Loucy (cell line): ENCODE results near the gene FLVCR2.

Source experiments
- H2AFZ ChIP-seq: fragments of 200-600 bp; sonication (generic); 2 replicates; pipeline ENCODE4 v1.6.0; 2016; ENCODE audit warnings: antibody characterized with exemption, mild to moderate bottlenecking, low read length, moderate library complexity
- H3F3A ChIP-seq: fragments of 200-600 bp; 2 replicates; pipeline ENCODE4 v1.6.0; 2016; ENCODE audit warnings: antibody characterized with exemption, low read depth, mild to moderate bottlenecking
- H3K27me3 ChIP-seq: fragments of 200-600 bp; sonication (generic); 2 replicates; pipeline ENCODE4 v1.6.1; 2014; ENCODE audit warnings: low read length, mild to moderate bottlenecking; ENCODE audit not compliant: insufficient read depth, poor library complexity, severe bottlenecking
- H3K36me3 ChIP-seq: fragments of 200-600 bp; sonication (generic); 2 replicates; pipeline ENCODE4 v1.6.1; 2016; ENCODE audit warnings: low read length; ENCODE audit not compliant: insufficient read depth
- H3K4me1 ChIP-seq: fragments of 200-600 bp; sonication (generic); 2 replicates; pipeline ENCODE4 v1.5.1; 2014; ENCODE audit warnings: low read length, mild to moderate bottlenecking; ENCODE audit not compliant: insufficient read depth, poor library complexity, severe bottlenecking
- H3K4me2 ChIP-seq: fragments of 200-600 bp; sonication (generic); 2 replicates; pipeline ENCODE4 v1.6.0; 2014; ENCODE audit warnings: antibody characterized with exemption, low read length, low read depth, mild to moderate bottlenecking; ENCODE audit not compliant: poor library complexity, severe bottlenecking
- H3K4me3 ChIP-seq: fragments of 200-600 bp; sonication (generic); 2 replicates; pipeline ENCODE4 v1.5.1; 2014; ENCODE audit warnings: low read length, mild to moderate bottlenecking, mixed read lengths; ENCODE audit not compliant: poor library complexity, severe bottlenecking
- H3K79me2 ChIP-seq: fragments of 200-600 bp; sonication (generic); 2 replicates; pipeline ENCODE4 v1.6.1; 2014; ENCODE audit warnings: low read length; ENCODE audit not compliant: insufficient read depth
- H3K9ac ChIP-seq: fragments of 200-600 bp; sonication (generic); 2 replicates; pipeline ENCODE4 v1.6.0; 2014; ENCODE audit warnings: mild to moderate bottlenecking, low read depth, low read length, moderate library complexity; ENCODE audit not compliant: poor library complexity, severe bottlenecking
- H3K9me2 ChIP-seq: fragments of 200-600 bp; sonication (generic); replicated peaks from 2 replicates; pipeline ENCODE4 v1.6.1; 2016; ENCODE audit warnings: low read depth, low read length, mixed read lengths
- H3K9me3 ChIP-seq: fragments of 200-600 bp; sonication (generic); 2 replicates; pipeline ENCODE4 v1.6.1; 2014; ENCODE audit warnings: mild to moderate bottlenecking, antibody characterized with exemption, low read length, low read depth; ENCODE audit not compliant: insufficient read depth
- H4K20me1 ChIP-seq: fragments of 200-600 bp; sonication (generic); 2 replicates; pipeline ENCODE4 v1.6.0; 2014; ENCODE audit warnings: antibody characterized with exemption, low read length, mild to moderate bottlenecking; ENCODE audit not compliant: insufficient read depth, poor library complexity, severe bottlenecking
- CTCF ChIP-seq: fragments of 200-600 bp; sonication (generic); conservative IDR thresholded peaks from 2 replicates; pipeline ENCODE4 v1.5.1; 2014; ENCODE audit warnings: mild to moderate bottlenecking, antibody characterized with exemption, low read length
- EZH2phosphoT487 ChIP-seq: fragments of 200-600 bp; IDR thresholded peaks from 2 replicates; pipeline ENCODE4 v1.6.1; 2018; ENCODE audit warnings: antibody characterized with exemption, mild to moderate bottlenecking, moderate library complexity, borderline replicate concordance

FLVCR2 gene

GRCh38 chr14:75646762-75647161, 68.3 kb downstream of the FLVCR2 start:
- no peaks in the 10 kb centered on the region for H3K9me3 ChIP-seq
- H3K4me2 ChIP-seq, result no peak overlapping the region
- no peak for TF ChIP-seq EZH2phosphoT487
- no peaks in the 10 kb centered on the region for H3K79me2 ChIP-seq
- H3K4me3 ChIP-seq, result no peak overlapping the region
- no peaks in the 10 kb centered on the region for H4K20me1 ChIP-seq
- no peaks in the 10 kb centered on the region for H3K4me1 ChIP-seq
- no peak overlapping the region for H2AFZ ChIP-seq
- H3K36me3 ChIP-seq, result peaks cover 32% of the 10 kb centered on the region; the same call in 1 of the 2 replicates
- H3F3A ChIP-seq, result no peaks in the 10 kb centered on the region
- no peaks in the 10 kb centered on the region for H3K27me3 ChIP-seq
- H3K9me2 ChIP-seq, result no peaks in the 10 kb centered on the region
- no peak overlapping the region for H3K9ac ChIP-seq

GRCh38 chr14:75647640-75648039, 69.2 kb downstream of the FLVCR2 start:
- H3K27me3 ChIP-seq, result no peaks in the 10 kb centered on the region
- no peaks in the 10 kb centered on the region for H3F3A ChIP-seq
- H3K4me1 ChIP-seq, result no peaks in the 10 kb centered on the region
- H4K20me1 ChIP-seq, result no peaks in the 10 kb centered on the region
- H3K79me2 ChIP-seq, result no peaks in the 10 kb centered on the region
- H3K36me3 ChIP-seq, result peaks cover 37% of the 10 kb centered on the region; the same call in 1 of the 2 replicates
- no peak overlapping the region for H3K4me2 ChIP-seq
- no peaks in the 10 kb centered on the region for H3K9me3 ChIP-seq
- no peak overlapping the region for H3K4me3 ChIP-seq
- TF ChIP-seq CTCF (no peak), EZH2phosphoT487 (no peak)
- H3K9ac ChIP-seq, result no peak overlapping the region
- no peaks in the 10 kb centered on the region for H3K9me2 ChIP-seq
- H2AFZ ChIP-seq, result no peak overlapping the region

- no peak overlapping the region for H2AFZ ChIP-seq
- no peak overlapping the region for H3K4me3 ChIP-seq
- H3K36me3 ChIP-seq, result peaks cover 37% of the 10 kb centered on the region; the same call in 1 of the 2 replicates
- TF ChIP-seq EZH2phosphoT487 (no peak), CTCF (no peak)
- no peaks in the 10 kb centered on the region for H3K9me2 ChIP-seq
- no peaks in the 10 kb centered on the region for H3F3A ChIP-seq
- no peaks in the 10 kb centered on the region for H4K20me1 ChIP-seq
- H3K27me3 ChIP-seq, result no peaks in the 10 kb centered on the region
- H3K9ac ChIP-seq, result no peak overlapping the region
- H3K4me1 ChIP-seq, result no peaks in the 10 kb centered on the region
- no peaks in the 10 kb centered on the region for H3K9me3 ChIP-seq
- no peak overlapping the region for H3K4me2 ChIP-seq
- no peaks in the 10 kb centered on the region for H3K79me2 ChIP-seq
These were observed 69.8 kb downstream of the FLVCR2 start for GRCh38 chr14:75648066-75648838.

- no peaks in the 10 kb centered on the region for H4K20me1 ChIP-seq
- TF ChIP-seq EZH2phosphoT487, result no peak
- no peak for TF ChIP-seq CTCF
- H3K36me3 ChIP-seq, result peaks cover 39% of the 10 kb centered on the region; the same call in 1 of the 2 replicates
These were observed 70.9 kb downstream of the FLVCR2 start for GRCh38 chr14:75649337-75649736.

More at GRCh38 chr14:75649337-75649736, 70.9 kb downstream of the FLVCR2 start:
- no peaks in the 10 kb centered on the region for H3K4me1 ChIP-seq
- no peaks in the 10 kb centered on the region for H3K27me3 ChIP-seq
- H3K9me2 ChIP-seq, result no peaks in the 10 kb centered on the region
- H3F3A ChIP-seq, result no peaks in the 10 kb centered on the region
- H2AFZ ChIP-seq, result no peak overlapping the region
- no peaks in the 10 kb centered on the region for H3K9me3 ChIP-seq
- no peak overlapping the region for H3K9ac ChIP-seq
- H3K4me3 ChIP-seq, result no peak overlapping the region
- H3K4me2 ChIP-seq, result no peak overlapping the region
- no peaks in the 10 kb centered on the region for H3K79me2 ChIP-seq
